Panc1 (cell line): ENCODE measurements around the gene GABARAP. TPM values are rescaled to one million over a fixed set of nuclear protein-coding genes. Genes with fewer than 3 reads are reported as not detected.

Experiments
- ATAC-seq: fragments of 200-7000 bp; cut with Tn5 transposase; 2 replicates; pipeline ENCODE4 v1.9.1; 2020; ENCODE audit warnings: mild to moderate bottlenecking, moderate library complexity
- BruUV-seq: library from RNA; stranded (reverse); fragments of 400-500 nt; replicated peaks from 2 replicates; lab custom pipeline; 2021; lab: Mats Ljungman, UMichigan
- CTCF ChIA-PET: fragments of 300-600 bp; sonication (Branson Sonifier 250); formaldehyde crosslinking; loops from one replicate; lab custom pipeline; 2022; ENCODE audit warnings: antibody characterized with exemption; lab: Charles Lee
- POLR2A ChIA-PET: fragments of 300-600 bp; sonication (Branson Sonifier 250); formaldehyde crosslinking; loops from one replicate; lab custom pipeline; 2022; ENCODE audit warnings: antibody characterized with exemption; lab: Charles Lee
- DNase-seq: peaks from one replicate; pipeline ENCODE4 v3.0.0-alpha.2; 2010; ENCODE audit warnings: low read depth, low spot score
- H3K27ac ChIP-seq: 2 replicates; pipeline ENCODE4 v1.5.1; 2011; ENCODE audit warnings: mild to moderate bottlenecking, low read length, inconsistent platforms
- H3K27me3 ChIP-seq: fragments of 200-500 bp; sonication (Bioruptor generic); 2 replicates; pipeline ENCODE4 v1.6.0; 2014; ENCODE audit warnings: low read length, inconsistent platforms; ENCODE audit not compliant: control insufficient read depth, insufficient read depth
- H3K36me3 ChIP-seq: fragments of 200-500 bp; sonication (Bioruptor generic); 2 replicates; pipeline ENCODE4 v1.5.1; 2014; ENCODE audit warnings: inconsistent platforms, mild to moderate bottlenecking, low read length, moderate library complexity; ENCODE audit not compliant: control insufficient read depth, insufficient read depth
- H3K4me1 ChIP-seq: 2 replicates; pipeline ENCODE4 v1.5.1; 2011; ENCODE audit warnings: inconsistent platforms, mild to moderate bottlenecking, low read length, moderate library complexity; ENCODE audit not compliant: control insufficient read depth, insufficient read depth
- H3K4me3 ChIP-seq, 2 experiments: 2 replicates each; pipeline ENCODE4 v1.5.1; 2011 to 2012; ENCODE audit warnings: low read depth in 2 of 2, low read length in 2 of 2, mild to moderate bottlenecking in 2 of 2, inconsistent platforms in 1 of 2, moderate library complexity in 1 of 2
- H3K9me3 ChIP-seq: fragments of 200-500 bp; sonication (Bioruptor generic); 2 replicates; pipeline ENCODE4 v1.5.1; 2014; ENCODE audit warnings: low read depth, mild to moderate bottlenecking, inconsistent platforms, low read length, moderate library complexity; ENCODE audit not compliant: control insufficient read depth, insufficient read depth
- POLR2AphosphoS5 ChIP-seq: IDR thresholded peaks from 2 replicates; pipeline ENCODE4 v1.6.1; 2012; ENCODE audit warnings: mild to moderate bottlenecking, low read depth, low read length, moderate library complexity
- SIN3A ChIP-seq: IDR thresholded peaks from 2 replicates; pipeline ENCODE4 v1.6.1; 2012; ENCODE audit warnings: low read depth, mild to moderate bottlenecking, low read length, moderate library complexity, borderline replicate concordance; ENCODE audit not compliant: insufficient read depth
- TCF7L2 ChIP-seq: IDR thresholded peaks from 2 replicates; pipeline ENCODE4 v1.6.1; 2011; ENCODE audit warnings: mild to moderate bottlenecking, low read depth, low read length, inconsistent platforms
- in situ Hi-C: cut with HindIII; loops from 2 replicates; pipeline ENCODE4 v1.10.0; 2016; ENCODE audit warnings: low sequenced_read_pairs, low pct_unique_long_range_greater_than_20kb
- intact Hi-C: fragments of 100-400 bp; cut with micrococcal nuclease; formaldehyde crosslinking; loops from one replicate; pipeline ENCODE4 v1.10.0; 2022; ENCODE audit not compliant: unreplicated experiment
- total RNA-seq: library from RNA; stranded (reverse); gene quantifications from one replicate; pipeline ENCODE4 v1.2.1, GENCODE V29; 2021; ENCODE audit not compliant: unreplicated experiment
- TF ChIP-seq, protein P1 (sequence below), 2 experiments: IDR thresholded peaks; 2 replicates each; pipeline ENCODE4 v1.6.1; 2011 to 2012; ENCODE audit warnings: low read depth in 2 of 2, control low read depth in 1 of 2, low read length in 1 of 2, mild to moderate bottlenecking in 1 of 2, moderate library complexity in 1 of 2; ENCODE audit not compliant: insufficient read depth in 1 of 2
- TF ChIP-seq, protein P2 (sequence below): fragments of 450-650 bp; IDR thresholded peaks from 2 replicates; pipeline ENCODE4 v1.5.1; 2017; ENCODE audit warnings: mild to moderate bottlenecking

Gene GABARAP
- total RNA-seq, 1 experiment from 2014 or later: 289 TPM

DNA sequence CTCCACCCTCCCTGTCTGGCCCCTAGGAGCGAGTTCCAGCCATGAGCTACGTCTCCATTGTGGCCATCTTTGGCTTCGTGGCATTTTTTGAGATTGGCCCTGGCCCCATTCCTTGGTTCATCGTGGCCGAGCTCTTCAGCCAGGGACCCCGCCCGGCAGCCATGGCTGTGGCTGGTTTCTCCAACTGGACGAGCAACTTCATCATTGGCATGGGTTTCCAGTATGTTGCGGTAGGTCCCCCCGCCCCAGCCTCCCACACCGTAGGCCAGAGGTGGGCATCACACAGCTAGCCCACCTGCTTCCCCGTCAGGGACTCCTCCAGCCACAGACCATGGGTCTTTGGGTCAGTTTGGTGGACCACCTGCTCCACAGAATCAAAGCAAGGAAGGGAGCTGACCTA is 43.4 kb upstream of the GABARAP start:
- Histone ChIP-seq H3K4me3 (no peak overlapping the region), H3K27me3 (no peaks in the 10 kb centered on the region), H3K4me1 (no peaks in the 10 kb centered on the region), H3K9me3 (no peaks in the 10 kb centered on the region), H3K27ac (no peak overlapping the region), H3K36me3 (no peaks in the 10 kb centered on the region)
- TF ChIP-seq POLR2AphosphoS5 (no peak), SIN3A (no peak), TCF7L2 (no peak)
- TF ChIP-seq, protein P1, sequence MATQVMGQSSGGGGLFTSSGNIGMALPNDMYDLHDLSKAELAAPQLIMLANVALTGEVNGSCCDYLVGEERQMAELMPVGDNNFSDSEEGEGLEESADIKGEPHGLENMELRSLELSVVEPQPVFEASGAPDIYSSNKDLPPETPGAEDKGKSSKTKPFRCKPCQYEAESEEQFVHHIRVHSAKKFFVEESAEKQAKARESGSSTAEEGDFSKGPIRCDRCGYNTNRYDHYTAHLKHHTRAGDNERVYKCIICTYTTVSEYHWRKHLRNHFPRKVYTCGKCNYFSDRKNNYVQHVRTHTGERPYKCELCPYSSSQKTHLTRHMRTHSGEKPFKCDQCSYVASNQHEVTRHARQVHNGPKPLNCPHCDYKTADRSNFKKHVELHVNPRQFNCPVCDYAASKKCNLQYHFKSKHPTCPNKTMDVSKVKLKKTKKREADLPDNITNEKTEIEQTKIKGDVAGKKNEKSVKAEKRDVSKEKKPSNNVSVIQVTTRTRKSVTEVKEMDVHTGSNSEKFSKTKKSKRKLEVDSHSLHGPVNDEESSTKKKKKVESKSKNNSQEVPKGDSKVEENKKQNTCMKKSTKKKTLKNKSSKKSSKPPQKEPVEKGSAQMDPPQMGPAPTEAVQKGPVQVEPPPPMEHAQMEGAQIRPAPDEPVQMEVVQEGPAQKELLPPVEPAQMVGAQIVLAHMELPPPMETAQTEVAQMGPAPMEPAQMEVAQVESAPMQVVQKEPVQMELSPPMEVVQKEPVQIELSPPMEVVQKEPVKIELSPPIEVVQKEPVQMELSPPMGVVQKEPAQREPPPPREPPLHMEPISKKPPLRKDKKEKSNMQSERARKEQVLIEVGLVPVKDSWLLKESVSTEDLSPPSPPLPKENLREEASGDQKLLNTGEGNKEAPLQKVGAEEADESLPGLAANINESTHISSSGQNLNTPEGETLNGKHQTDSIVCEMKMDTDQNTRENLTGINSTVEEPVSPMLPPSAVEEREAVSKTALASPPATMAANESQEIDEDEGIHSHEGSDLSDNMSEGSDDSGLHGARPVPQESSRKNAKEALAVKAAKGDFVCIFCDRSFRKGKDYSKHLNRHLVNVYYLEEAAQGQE (IDR thresholded peaks at IDR 0.05; ENCODE audit: insufficient read depth in 1 of 2, low read depth in 2 of 2, low read length in 1 of 2): no peak
- TF ChIP-seq, protein P2, sequence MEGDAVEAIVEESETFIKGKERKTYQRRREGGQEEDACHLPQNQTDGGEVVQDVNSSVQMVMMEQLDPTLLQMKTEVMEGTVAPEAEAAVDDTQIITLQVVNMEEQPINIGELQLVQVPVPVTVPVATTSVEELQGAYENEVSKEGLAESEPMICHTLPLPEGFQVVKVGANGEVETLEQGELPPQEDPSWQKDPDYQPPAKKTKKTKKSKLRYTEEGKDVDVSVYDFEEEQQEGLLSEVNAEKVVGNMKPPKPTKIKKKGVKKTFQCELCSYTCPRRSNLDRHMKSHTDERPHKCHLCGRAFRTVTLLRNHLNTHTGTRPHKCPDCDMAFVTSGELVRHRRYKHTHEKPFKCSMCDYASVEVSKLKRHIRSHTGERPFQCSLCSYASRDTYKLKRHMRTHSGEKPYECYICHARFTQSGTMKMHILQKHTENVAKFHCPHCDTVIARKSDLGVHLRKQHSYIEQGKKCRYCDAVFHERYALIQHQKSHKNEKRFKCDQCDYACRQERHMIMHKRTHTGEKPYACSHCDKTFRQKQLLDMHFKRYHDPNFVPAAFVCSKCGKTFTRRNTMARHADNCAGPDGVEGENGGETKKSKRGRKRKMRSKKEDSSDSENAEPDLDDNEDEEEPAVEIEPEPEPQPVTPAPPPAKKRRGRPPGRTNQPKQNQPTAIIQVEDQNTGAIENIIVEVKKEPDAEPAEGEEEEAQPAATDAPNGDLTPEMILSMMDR: no peak
- intact Hi-C loops: no loop called here
- DNase-seq: no peak
- ChIA-PET CTCF (no interaction called here), POLR2A (no interaction called here)
- no TSS peak for BruUV-seq
- in situ Hi-C loops: no loop called here
- no peak for ATAC-seq

DNA sequence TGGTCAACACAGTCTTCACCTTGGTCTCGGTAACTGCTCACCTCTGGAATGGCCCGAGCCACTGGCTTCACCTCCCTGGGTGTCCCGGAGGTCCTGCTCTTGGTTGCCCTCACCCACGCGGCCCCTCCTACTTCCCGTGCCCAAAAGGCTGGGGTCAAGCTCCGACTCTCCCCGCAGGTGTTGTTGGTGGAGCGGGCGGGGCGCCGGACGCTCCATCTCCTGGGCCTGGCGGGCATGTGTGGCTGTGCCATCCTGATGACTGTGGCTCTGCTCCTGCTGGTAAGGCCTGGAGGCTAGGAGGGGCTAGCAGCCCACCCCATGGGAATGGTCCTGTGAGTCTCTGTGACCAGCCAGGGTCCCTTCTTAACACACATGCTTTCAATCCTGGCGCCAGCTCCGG is 42.7 kb upstream of the GABARAP start:
- ATAC-seq (no peak), DNase-seq (no peak)
- Histone ChIP-seq H3K27me3 (no peaks in the 10 kb centered on the region), H3K4me3 (no peak overlapping the region), H3K4me1 (no peaks in the 10 kb centered on the region), H3K27ac (no peak overlapping the region), H3K36me3 (no peaks in the 10 kb centered on the region), H3K9me3 (no peaks in the 10 kb centered on the region)
- ChIA-PET CTCF (no interaction called here), POLR2A (no interaction called here)
- intact Hi-C loops (no loop called here), in situ Hi-C loops (no loop called here)
- no TSS peak for BruUV-seq
- TF ChIP-seq POLR2AphosphoS5 (no peak), SIN3A (no peak), TCF7L2 (no peak)
- TF ChIP-seq, protein P2: no peak
- TF ChIP-seq, protein P1 (IDR thresholded peaks at IDR 0.05; ENCODE audit: insufficient read depth in 1 of 2, low read depth in 2 of 2, low read length in 1 of 2): no peak
